ENCODE measurements around the gene TRIM67.

The TRIM67 gene

GRCh38 chr1:231264642-231265041 lies 102.8 kb downstream of the TRIM67 start:
- Mint-ChIP-seq H3K9me3 (no peaks in the 10 kb centered on the region), H3K27me3 (ENCODE audit: low read depth) (no peaks in the 10 kb centered on the region), H3K4me1 (ENCODE audit: low read depth) (no peaks in the 10 kb centered on the region), H3K27ac (no peak overlapping the region), H3K36me3 (ENCODE audit: low read depth) (peaks cover 67% of the 10 kb centered on the region), H3K4me3 (no peak overlapping the region)
- no peak for DNase-seq (ENCODE audit: low spot score)

GRCh38 chr1:231265379-231265778 lies 103.5 kb downstream of the TRIM67 start:
- no peak overlapping the region for H3K4me3 Mint-ChIP-seq
- H3K36me3 Mint-ChIP-seq (ENCODE audit: low read depth): peaks cover 68% of the 10 kb centered on the region
- H3K27me3 Mint-ChIP-seq (ENCODE audit: low read depth): no peaks in the 10 kb centered on the region
- H3K27ac Mint-ChIP-seq: no peak overlapping the region
- no peaks in the 10 kb centered on the region for H3K9me3 Mint-ChIP-seq
- no peak for DNase-seq (ENCODE audit: low spot score)
- H3K4me1 Mint-ChIP-seq (ENCODE audit: low read depth): no peaks in the 10 kb centered on the region

GRCh38 chr1:231266811-231267322 lies 105.0 kb downstream of the TRIM67 start:
- peaks cover 10% of the 10 kb centered on the region for H3K4me1 Mint-ChIP-seq (ENCODE audit: low read depth)
- H3K36me3 Mint-ChIP-seq (ENCODE audit: low read depth): peaks cover 67% of the 10 kb centered on the region
- no peaks in the 10 kb centered on the region for H3K9me3 Mint-ChIP-seq
- no peak for DNase-seq (ENCODE audit: low spot score)
- no peaks in the 10 kb centered on the region for H3K27me3 Mint-ChIP-seq (ENCODE audit: low read depth)
- no peak overlapping the region for H3K27ac Mint-ChIP-seq
- H3K4me3 Mint-ChIP-seq: no peak overlapping the region
